GM19324 (cell line): ENCODE results near the gene IREB2.
"Not testable (repeated sequence)": the region's sequence is repeated elsewhere in the genome, so short reads cannot be mapped to it uniquely, and the experiment has no call there.

Experiments
- ATAC-seq: cut with Tn5 transposase; IDR thresholded peaks from one replicate; pipeline ENCODE4 v1.9.1; 2021; ENCODE audit warnings: mild to moderate bottlenecking, moderate library complexity; ENCODE audit not compliant: unreplicated experiment, low FRiP score

The IREB2 gene

GRCh38 chr15:78437762-78438618, at the start of gene IREB2:
Gene IREB2, plus strand, starts transcription at chr15:78438216. Its CDS starts 122 bp downstream, at chr15:78438338.
- peak; percentile 88 for ATAC-seq

GRCh38 chr15:78388865-78389264, 49.2 kb upstream of the IREB2 start:
- ATAC-seq: no peak

- ATAC-seq: no peak
These were observed 48.7 kb upstream of the IREB2 start for GRCh38 chr15:78389322-78389721.

- ATAC-seq: no peak
These were observed 48.3 kb upstream of the IREB2 start for GRCh38 chr15:78389738-78390137.

GRCh38 chr15:78390242-78390641, 47.8 kb upstream of the IREB2 start:
- ATAC-seq: no peak

- no peak for ATAC-seq
These were observed 47.2 kb upstream of the IREB2 start for GRCh38 chr15:78390826-78391225.

GRCh38 chr15:78391781-78392180, 46.2 kb upstream of the IREB2 start:
- no peak for ATAC-seq

- no peak for ATAC-seq
These were observed 45.6 kb upstream of the IREB2 start for GRCh38 chr15:78392430-78392829.

- ATAC-seq: no peak
These were observed 44.9 kb upstream of the IREB2 start for GRCh38 chr15:78393137-78393536.

GRCh38 chr15:78394026-78394425, 44.0 kb upstream of the IREB2 start:
- no peak for ATAC-seq

GRCh38 chr15:78394981-78395616, 42.9 kb upstream of the IREB2 start:
- no peak for ATAC-seq

GRCh38 chr15:78396186-78396814, 41.7 kb upstream of the IREB2 start:
- no peak for ATAC-seq

GRCh38 chr15:78396976-78397375, 41.0 kb upstream of the IREB2 start:
- no peak for ATAC-seq

GRCh38 chr15:78397382-78397781, 40.6 kb upstream of the IREB2 start:
- no peak for ATAC-seq

GRCh38 chr15:78398076-78398825, 39.8 kb upstream of the IREB2 start:
- ATAC-seq: no peak

GRCh38 chr15:78399091-78399490, 38.9 kb upstream of the IREB2 start:
- no peak for ATAC-seq

GRCh38 chr15:78402061-78402610, 35.9 kb upstream of the IREB2 start:
- no peak for ATAC-seq

- ATAC-seq: no peak
These were observed 33.9 kb upstream of the IREB2 start for GRCh38 chr15:78404125-78404524.

GRCh38 chr15:78404796-78405195, 33.2 kb upstream of the IREB2 start:
- not testable (repeated sequence) for ATAC-seq

GRCh38 chr15:78405336-78405924, 32.6 kb upstream of the IREB2 start:
- no peak for ATAC-seq
